Gastrocnemius medialis (tissue), 4 donors: Measurements from ENCODE around the gene CELF4.

ENCODE experiments used
- POLR2A ChIP-seq, 2 donors: fragments of 450-650 bp; IDR thresholded peaks; one replicate each; pipeline ENCODE4 v1.6.1; 2017; ENCODE audit warnings: antibody characterized with exemption in 2 of 2, mild to moderate bottlenecking in 2 of 2, moderate library complexity in 2 of 2
- TF ChIP-seq, protein P1 (sequence below), 5 experiments: fragments of 450-650 bp in 3 of 5; fragments of 200-600 bp in 2 of 5; sonication (generic) in 2 of 5; IDR thresholded peaks in 4 of 5; conservative IDR thresholded peaks in 1 of 5; 1 replicate in 4 of 5; 2 replicates in 1 of 5; pipeline ENCODE4 v1.5.1; 2016 to 2019; ENCODE audit warnings: antibody characterized with exemption in 5 of 5, mild to moderate bottlenecking in 3 of 5, moderate library complexity in 3 of 5

DNA sequence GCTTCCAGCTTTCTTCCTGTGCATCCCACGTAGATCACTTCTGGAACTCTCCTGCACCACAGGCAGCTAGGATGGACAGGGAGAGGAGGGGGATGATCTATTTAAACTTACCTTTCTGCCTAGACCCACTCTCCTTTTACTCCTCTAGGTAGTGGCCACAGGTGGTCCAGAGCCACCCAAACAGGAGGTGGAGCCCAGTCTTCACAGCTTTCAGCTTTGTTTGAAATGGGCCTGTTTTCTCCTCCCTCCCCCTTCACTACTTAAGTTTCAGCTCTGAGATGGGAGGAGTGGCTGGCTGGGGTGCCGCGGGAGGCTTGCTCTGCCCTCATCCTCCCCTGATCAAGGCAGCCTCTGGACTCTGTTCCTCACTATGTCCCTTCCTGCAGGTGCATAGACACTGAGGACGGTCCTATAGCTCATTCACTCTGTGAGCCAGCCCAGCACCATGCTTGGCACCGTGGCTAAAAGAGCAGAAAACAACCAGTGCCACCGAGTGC is 12.6 kb upstream of the CELF4 start:
- TF ChIP-seq, protein P1, sequence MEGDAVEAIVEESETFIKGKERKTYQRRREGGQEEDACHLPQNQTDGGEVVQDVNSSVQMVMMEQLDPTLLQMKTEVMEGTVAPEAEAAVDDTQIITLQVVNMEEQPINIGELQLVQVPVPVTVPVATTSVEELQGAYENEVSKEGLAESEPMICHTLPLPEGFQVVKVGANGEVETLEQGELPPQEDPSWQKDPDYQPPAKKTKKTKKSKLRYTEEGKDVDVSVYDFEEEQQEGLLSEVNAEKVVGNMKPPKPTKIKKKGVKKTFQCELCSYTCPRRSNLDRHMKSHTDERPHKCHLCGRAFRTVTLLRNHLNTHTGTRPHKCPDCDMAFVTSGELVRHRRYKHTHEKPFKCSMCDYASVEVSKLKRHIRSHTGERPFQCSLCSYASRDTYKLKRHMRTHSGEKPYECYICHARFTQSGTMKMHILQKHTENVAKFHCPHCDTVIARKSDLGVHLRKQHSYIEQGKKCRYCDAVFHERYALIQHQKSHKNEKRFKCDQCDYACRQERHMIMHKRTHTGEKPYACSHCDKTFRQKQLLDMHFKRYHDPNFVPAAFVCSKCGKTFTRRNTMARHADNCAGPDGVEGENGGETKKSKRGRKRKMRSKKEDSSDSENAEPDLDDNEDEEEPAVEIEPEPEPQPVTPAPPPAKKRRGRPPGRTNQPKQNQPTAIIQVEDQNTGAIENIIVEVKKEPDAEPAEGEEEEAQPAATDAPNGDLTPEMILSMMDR (IDR thresholded peaks at IDR 0.05 in 4 of 5, conservative IDR thresholded peaks at IDR 0.05 in 1 of 5), result no peak
- TF ChIP-seq POLR2A (IDR thresholded peaks at IDR 0.05), result no peak
